GM21786 (cell line): ENCODE results near the gene ARHGAP10.
A peak's percentile ranks its signal among the peaks of the same experiment; 100 is the strongest.
"Not testable (repeated sequence)": the region's sequence is repeated elsewhere in the genome, so short reads cannot be mapped to it uniquely, and the experiment has no call there.

Experiments
- ATAC-seq: cut with Tn5 transposase; IDR thresholded peaks from one replicate; pipeline ENCODE4 v1.9.1; 2021; ENCODE audit not compliant: unreplicated experiment

The ARHGAP10 gene

GRCh38 chr4:147791341-147791740, 59.5 kb downstream of the ARHGAP10 start:
- ATAC-seq = no peak

- no peak for ATAC-seq
Observed at GRCh38 chr4:147791865-147792264, 60.0 kb downstream of the ARHGAP10 start.

- ATAC-seq = peak; percentile 28
Observed at GRCh38 chr4:147793569-147794313, 61.9 kb downstream of the ARHGAP10 start.

- no peak for ATAC-seq
Observed at GRCh38 chr4:147794314-147794680, 62.4 kb downstream of the ARHGAP10 start.

GRCh38 chr4:147794787-147795413, 63.0 kb downstream of the ARHGAP10 start:
- ATAC-seq = peak; percentile 67

- ATAC-seq = not testable (repeated sequence)
Observed at GRCh38 chr4:147799057-147799456, 67.2 kb downstream of the ARHGAP10 start.

- ATAC-seq = peak; percentile 96
Observed at GRCh38 chr4:147799986-147800555, 68.2 kb downstream of the ARHGAP10 start.

- ATAC-seq = no peak
Observed at GRCh38 chr4:147801820-147802219, 69.9 kb downstream of the ARHGAP10 start.

- no peak for ATAC-seq
Observed at GRCh38 chr4:147802346-147802745, 70.5 kb downstream of the ARHGAP10 start.

GRCh38 chr4:147805946-147806345, 74.1 kb downstream of the ARHGAP10 start:
- ATAC-seq = no peak

- ATAC-seq = no peak
Observed at GRCh38 chr4:147808447-147808846, 76.6 kb downstream of the ARHGAP10 start.

GRCh38 chr4:147809211-147809610, 77.3 kb downstream of the ARHGAP10 start:
- no peak for ATAC-seq

- ATAC-seq = no peak
Observed at GRCh38 chr4:147811878-147812277, 80.0 kb downstream of the ARHGAP10 start.

- ATAC-seq = no peak
Observed at GRCh38 chr4:147813109-147813773, 81.4 kb downstream of the ARHGAP10 start.

GRCh38 chr4:147813973-147814372, 82.1 kb downstream of the ARHGAP10 start:
- ATAC-seq = no peak

- ATAC-seq = no peak
Observed at GRCh38 chr4:147814376-147814775, 82.5 kb downstream of the ARHGAP10 start.

- no peak for ATAC-seq
Observed at GRCh38 chr4:147815741-147816140, 83.9 kb downstream of the ARHGAP10 start.

- no peak for ATAC-seq
Observed at GRCh38 chr4:147816382-147817254, 84.7 kb downstream of the ARHGAP10 start.

- no peak for ATAC-seq
Observed at GRCh38 chr4:147820975-147821374, 89.1 kb downstream of the ARHGAP10 start.

- peak; percentile 79 for ATAC-seq
Observed at GRCh38 chr4:147821555-147821954, 89.7 kb downstream of the ARHGAP10 start.

- ATAC-seq = peak; percentile 17
Observed at GRCh38 chr4:147822128-147822527, 90.2 kb downstream of the ARHGAP10 start.
